HepG2 (cell line): ENCODE results near the gene HOXC11. TPM values are rescaled to one million over a fixed set of nuclear protein-coding genes. Genes with fewer than 3 reads are reported as not detected.

Experiments
- ATAC-seq: fragments of 200-7000 bp; cut with Tn5 transposase; 3 replicates; pipeline ENCODE4 v1.9.1; 2020; ENCODE audit warnings: mild to moderate bottlenecking, moderate library complexity
- BruUV-seq: library from RNA; stranded (reverse); fragments of 400-500 nt; replicated peaks from 2 replicates; lab custom pipeline; 2021; lab: Mats Ljungman, UMichigan
- CTCF ChIA-PET: fragments of 300-600 bp; formaldehyde crosslinking; extraction: SDS; loops from one replicate; lab custom pipeline; 2021; ENCODE audit warnings: low total read pairs, inconsistent platforms, low intra/inter-chr PET ratio; lab: Yijun Ruan, JAX
- POLR2A ChIA-PET: fragments of 350-600 bp; sonication (Branson Sonifier 250); formaldehyde crosslinking; loops from one replicate; lab custom pipeline; 2020; ENCODE audit warnings: antibody characterized with exemption, inconsistent platforms; lab: Yijun Ruan, JAX
- DNase-seq: peaks from one replicate; pipeline ENCODE4 v3.0.0-alpha.2; 2015; ENCODE audit warnings: low spot score
- FAIRE-seq: peaks from 3 replicates; lab custom pipeline; 2011; peaks lifted over from hg19 to GRCh38; lab: Jason Lieb, UNC
- H2AFZ ChIP-seq: one replicate; pipeline ENCODE4 v1.6.1; 2011; ENCODE audit warnings: low read length, inconsistent platforms
- H3K27ac ChIP-seq: fragments of 300-600 bp; 3 replicates; pipeline ENCODE4 v1.8.0; 2011; ENCODE audit warnings: mixed run types, mild to moderate bottlenecking, mixed read lengths, low read length, inconsistent platforms; ENCODE audit not compliant: insufficient read depth; ENCODE audit errors: extremely low read length
- H3K27me3 ChIP-seq, 2 experiments: fragments of 200-600 bp in 1 of 2; 2 replicates in 1 of 2; 3 replicates in 1 of 2; pipeline versions ENCODE4 v1.6.0 to v1.8.0; 2011; ENCODE audit warnings: low read length in 2 of 2, mild to moderate bottlenecking in 2 of 2, moderate library complexity in 2 of 2, inconsistent platforms in 1 of 2; ENCODE audit not compliant: insufficient read depth in 2 of 2, control insufficient read depth in 1 of 2
- H3K36me3 ChIP-seq, 2 experiments: fragments of 200-600 bp in 1 of 2; replicated peaks in 1 of 2; 2 replicates in 1 of 2; 3 replicates in 1 of 2; pipeline versions ENCODE4 v1.5.1 to v1.8.0; 2011; ENCODE audit warnings: low read length in 2 of 2, inconsistent platforms in 1 of 2; ENCODE audit not compliant: insufficient read depth in 2 of 2, control insufficient read depth in 1 of 2
- H3K4me1 ChIP-seq: 2 replicates; pipeline ENCODE4 v1.5.1; 2012; ENCODE audit warnings: low read length, inconsistent platforms; ENCODE audit not compliant: insufficient read depth
- H3K4me2 ChIP-seq: 2 replicates; pipeline ENCODE4 v1.6.0; 2011; ENCODE audit warnings: low read depth, low read length, inconsistent platforms
- H3K4me3 ChIP-seq, 3 experiments: fragments of 200-600 bp in 1 of 3; sonication (generic), shearing (Covaris generic) in 1 of 3; replicated peaks in 1 of 3; 2 replicates each; pipeline ENCODE4 v1.5.1; 2011 to 2016; ENCODE audit warnings: low read length in 3 of 3, inconsistent platforms in 2 of 3, low read depth in 2 of 3, mild to moderate bottlenecking in 2 of 3, control low read depth in 1 of 3, mixed read lengths in 1 of 3; ENCODE audit not compliant: insufficient read depth in 1 of 3
- H3K79me2 ChIP-seq: one replicate; pipeline ENCODE4 v1.6.1; 2011; ENCODE audit warnings: low read length, inconsistent platforms; ENCODE audit not compliant: insufficient read depth
- H3K9ac ChIP-seq: 2 replicates; pipeline ENCODE4 v1.6.0; 2011; ENCODE audit warnings: mild to moderate bottlenecking, low read depth, low read length, inconsistent platforms; ENCODE audit not compliant: insufficient read depth
- H3K9me3 ChIP-seq: 2 replicates; pipeline ENCODE4 v1.5.1; 2012; ENCODE audit warnings: mild to moderate bottlenecking, low read length
- H4K20me1 ChIP-seq: 2 replicates; pipeline ENCODE4 v1.6.0; 2011; ENCODE audit warnings: inconsistent platforms, mild to moderate bottlenecking, low read length, moderate library complexity; ENCODE audit not compliant: insufficient read depth
- ATF5 ChIP-seq: sonication (generic); formaldehyde crosslinking; IDR thresholded peaks from 2 replicates; pipeline ENCODE4 v1.4.0; 2020; ENCODE audit warnings: mild to moderate bottlenecking, low read depth, missing genetic modification reagents
- EZH2 ChIP-seq: conservative IDR thresholded peaks from 2 replicates; pipeline ENCODE4 v1.6.1; 2012; ENCODE audit warnings: mild to moderate bottlenecking, low read depth, low read length, moderate library complexity
- FOXK1 ChIP-seq: sonication (generic); formaldehyde crosslinking; IDR thresholded peaks from 2 replicates; pipeline ENCODE4 v1.4.0; 2020; ENCODE audit warnings: low read depth, missing genetic modification reagents, borderline replicate concordance
- STAT5B ChIP-seq: sonication (generic); formaldehyde crosslinking; IDR thresholded peaks from 2 replicates; pipeline ENCODE4 v1.4.0; 2020; ENCODE audit warnings: missing genetic modification reagents
- WGBS: methylation state at CpG from one replicate; pipeline ENCODE4 v1.1.6; 2017; ENCODE audit warnings: low lambda C conversion rate; 5-methylcytosine and 5-hydroxymethylcytosine counted together
- in situ Hi-C: cut with HindIII; loops from 2 replicates; pipeline ENCODE4 v1.10.0; 2017; ENCODE audit warnings: low pct_unique_long_range_greater_than_20kb; ENCODE audit not compliant: extremely low pct_ligation_motif_present
- intact Hi-C: fragments of 100-400 bp; cut with micrococcal nuclease; formaldehyde crosslinking; loops from one replicate; pipeline ENCODE4 v1.10.0; 2022; ENCODE audit not compliant: unreplicated experiment
- polyA plus RNA-seq, 8 experiments: library from polyadenylated mRNA; depleted of rRNA in 3 of 8; stranded (reverse) in 7 of 8; unstranded in 1 of 8; fragments of >200 nt; fragmentation: Illumina TruSeq in 4 of 8; extraction: Trizol in 4 of 8; gene quantifications; 2 replicates each; pipeline versions ENCODE4 v1.2.1 to v1.2.3, GENCODE V29; 2011 to 2016; ENCODE audit warnings: low read depth in 4 of 8, missing spikeins in 1 of 8, mixed read lengths in 1 of 8; ENCODE audit not compliant: insufficient read depth in 1 of 8
- total RNA-seq, 5 experiments: library from RNA; depleted of rRNA; stranded (reverse); fragments of >200 nt; fragmentation: Illumina TruSeq; extraction: Trizol; gene quantifications; 2 replicates each; pipeline ENCODE4 v1.2.3, GENCODE V29; 2016; ENCODE audit warnings: low read depth in 1 of 5
- TF ChIP-seq, protein P1 (sequence below): sonication (generic); formaldehyde crosslinking; IDR thresholded peaks from 2 replicates; pipeline ENCODE4 v1.4.0; 2020; ENCODE audit warnings: mild to moderate bottlenecking, low read depth, missing genetic modification reagents
- TF ChIP-seq, protein P2 (sequence below): sonication (generic); formaldehyde crosslinking; IDR thresholded peaks from 2 replicates; pipeline ENCODE4 v1.4.0; 2020; ENCODE audit warnings: missing genetic modification reagents, borderline replicate concordance

The HOXC11 gene
- total and polyA plus RNA-seq, 2 of the 13 experiments (the other 11 are each of a cell fraction or from before 2014, with no cell fraction given) = not detected

GRCh38 chr12:54008260-54008552 is 35.3 kb downstream of the HOXC11 start:
- H3K4me3 ChIP-seq = no peak overlapping the region
- no peak for ATAC-seq

DNA sequence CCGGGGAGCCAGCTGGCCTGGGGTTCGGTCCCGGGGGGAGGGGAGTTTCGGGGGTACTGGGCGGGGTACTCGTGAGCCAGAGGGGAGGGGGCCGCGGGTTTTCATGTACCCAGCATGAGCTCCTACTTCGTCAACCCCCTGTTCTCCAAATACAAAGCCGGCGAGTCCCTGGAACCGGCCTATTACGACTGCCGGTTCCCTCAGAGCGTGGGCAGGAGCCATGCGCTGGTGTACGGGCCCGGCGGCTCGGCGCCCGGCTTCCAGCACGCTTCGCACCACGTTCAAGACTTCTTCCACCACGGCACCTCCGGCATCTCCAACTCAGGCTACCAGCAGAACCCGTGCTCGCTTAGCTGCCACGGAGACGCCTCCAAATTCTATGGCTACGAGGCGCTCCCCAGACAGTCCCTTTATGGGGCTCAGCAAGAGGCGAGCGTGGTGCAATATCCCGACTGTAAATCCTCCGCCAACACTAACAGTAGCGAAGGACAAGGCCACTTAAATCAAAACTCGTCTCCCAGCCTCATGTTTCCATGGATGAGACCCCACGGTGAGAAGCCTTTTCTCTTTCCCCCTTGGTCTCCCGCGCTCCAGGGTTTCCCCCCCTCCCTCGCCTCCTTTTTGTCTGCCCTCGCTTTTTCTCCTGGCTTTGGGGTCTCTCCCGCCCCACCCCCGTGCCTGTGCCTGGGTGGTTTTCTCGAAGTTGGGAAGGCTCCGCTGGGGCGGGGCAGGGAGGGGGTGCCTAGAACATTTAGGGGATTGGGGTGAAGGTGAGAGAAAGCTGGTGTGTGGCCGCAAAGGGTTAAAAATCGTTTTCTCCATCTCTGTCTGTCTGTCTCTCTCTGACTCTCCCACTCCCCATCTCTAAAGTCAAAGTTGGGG is 36.5 kb downstream of the HOXC11 start:
- H3K4me1 ChIP-seq = peaks cover 30% of the 10 kb centered on the region
- H3K9me3 ChIP-seq = no peaks in the 10 kb centered on the region
- H3K9ac ChIP-seq = no peak overlapping the region
- no peak for DNase-seq
- intact Hi-C loops = loop anchor here (10.0 kb wide), 1 partner anchor 355 kb away; the partner anchor contains the start of gene GPR84
- ATAC-seq = no peak
- no peaks in the 10 kb centered on the region for H3K79me2 ChIP-seq
- in situ Hi-C loops = loop anchor here (10.0 kb wide), 1 partner anchor 355 kb away; the partner anchor contains the start of gene GPR84
- H4K20me1 ChIP-seq = no peaks in the 10 kb centered on the region
- peak overlapping the region in 1 of 3 experiments; percentile 43; a peak in 2 of 6 replicates for H3K4me3 ChIP-seq
- H2AFZ ChIP-seq = no peak overlapping the region
- no TSS peak for BruUV-seq
- H3K36me3 ChIP-seq = no peaks in the 10 kb centered on the region
- H3K27me3 ChIP-seq = peaks cover 24 to 89% of the 10 kb centered on the region in 2 experiments
- ChIA-PET CTCF (interaction anchor here (1.3 kb wide), 1 partner anchor 192 kb away, joined by 4 read pairs; no protein-coding TSS in a partner anchor), POLR2A (interaction anchor here (0.6 to 1.0 kb wide), 2 partner anchors 8 to 271 kb away, joined by 3 read pairs; partner anchors contain the start of genes CBX5 and HNRNPA1)
- no peak overlapping the region for H3K27ac ChIP-seq
- WGBS = 21% methylated on average over 29 of the region's 51 CpGs
- FAIRE-seq = no peak
- H3K4me2 ChIP-seq = peak overlapping the region; percentile 23
- TF ChIP-seq EZH2 (peak; percentile 95; the same call in 1 of the 2 replicates), FOXK1 (CRISPR knock-in tag) (no peak), STAT5B (CRISPR knock-in tag) (no peak)
- TF ChIP-seq, protein P1, sequence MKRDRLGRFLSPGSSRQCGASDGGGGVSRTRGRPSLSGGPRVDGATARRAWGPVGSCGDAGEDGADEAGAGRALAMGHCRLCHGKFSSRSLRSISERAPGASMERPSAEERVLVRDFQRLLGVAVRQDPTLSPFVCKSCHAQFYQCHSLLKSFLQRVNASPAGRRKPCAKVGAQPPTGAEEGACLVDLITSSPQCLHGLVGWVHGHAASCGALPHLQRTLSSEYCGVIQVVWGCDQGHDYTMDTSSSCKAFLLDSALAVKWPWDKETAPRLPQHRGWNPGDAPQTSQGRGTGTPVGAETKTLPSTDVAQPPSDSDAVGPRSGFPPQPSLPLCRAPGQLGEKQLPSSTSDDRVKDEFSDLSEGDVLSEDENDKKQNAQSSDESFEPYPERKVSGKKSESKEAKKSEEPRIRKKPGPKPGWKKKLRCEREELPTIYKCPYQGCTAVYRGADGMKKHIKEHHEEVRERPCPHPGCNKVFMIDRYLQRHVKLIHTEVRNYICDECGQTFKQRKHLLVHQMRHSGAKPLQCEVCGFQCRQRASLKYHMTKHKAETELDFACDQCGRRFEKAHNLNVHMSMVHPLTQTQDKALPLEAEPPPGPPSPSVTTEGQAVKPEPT (CRISPR knock-in tag) = no peak
- TF ChIP-seq, protein P2, sequence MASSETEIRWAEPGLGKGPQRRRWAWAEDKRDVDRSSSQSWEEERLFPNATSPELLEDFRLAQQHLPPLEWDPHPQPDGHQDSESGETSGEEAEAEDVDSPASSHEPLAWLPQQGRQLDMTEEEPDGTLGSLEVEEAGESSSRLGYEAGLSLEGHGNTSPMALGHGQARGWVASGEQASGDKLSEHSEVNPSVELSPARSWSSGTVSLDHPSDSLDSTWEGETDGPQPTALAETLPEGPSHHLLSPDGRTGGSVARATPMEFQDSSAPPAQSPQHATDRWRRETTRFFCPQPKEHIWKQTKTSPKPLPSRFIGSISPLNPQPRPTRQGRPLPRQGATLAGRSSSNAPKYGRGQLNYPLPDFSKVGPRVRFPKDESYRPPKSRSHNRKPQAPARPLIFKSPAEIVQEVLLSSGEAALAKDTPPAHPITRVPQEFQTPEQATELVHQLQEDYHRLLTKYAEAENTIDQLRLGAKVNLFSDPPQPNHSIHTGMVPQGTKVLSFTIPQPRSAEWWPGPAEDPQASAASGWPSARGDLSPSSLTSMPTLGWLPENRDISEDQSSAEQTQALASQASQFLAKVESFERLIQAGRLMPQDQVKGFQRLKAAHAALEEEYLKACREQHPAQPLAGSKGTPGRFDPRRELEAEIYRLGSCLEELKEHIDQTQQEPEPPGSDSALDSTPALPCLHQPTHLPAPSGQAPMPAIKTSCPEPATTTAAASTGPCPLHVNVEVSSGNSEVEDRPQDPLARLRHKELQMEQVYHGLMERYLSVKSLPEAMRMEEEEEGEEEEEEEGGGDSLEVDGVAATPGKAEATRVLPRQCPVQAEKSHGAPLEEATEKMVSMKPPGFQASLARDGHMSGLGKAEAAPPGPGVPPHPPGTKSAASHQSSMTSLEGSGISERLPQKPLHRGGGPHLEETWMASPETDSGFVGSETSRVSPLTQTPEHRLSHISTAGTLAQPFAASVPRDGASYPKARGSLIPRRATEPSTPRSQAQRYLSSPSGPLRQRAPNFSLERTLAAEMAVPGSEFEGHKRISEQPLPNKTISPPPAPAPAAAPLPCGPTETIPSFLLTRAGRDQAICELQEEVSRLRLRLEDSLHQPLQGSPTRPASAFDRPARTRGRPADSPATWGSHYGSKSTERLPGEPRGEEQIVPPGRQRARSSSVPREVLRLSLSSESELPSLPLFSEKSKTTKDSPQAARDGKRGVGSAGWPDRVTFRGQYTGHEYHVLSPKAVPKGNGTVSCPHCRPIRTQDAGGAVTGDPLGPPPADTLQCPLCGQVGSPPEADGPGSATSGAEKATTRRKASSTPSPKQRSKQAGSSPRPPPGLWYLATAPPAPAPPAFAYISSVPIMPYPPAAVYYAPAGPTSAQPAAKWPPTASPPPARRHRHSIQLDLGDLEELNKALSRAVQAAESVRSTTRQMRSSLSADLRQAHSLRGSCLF (CRISPR knock-in tag) = no peak

More at GRCh38 chr12:54008260-54008552, 35.3 kb downstream of the HOXC11 start:
- in situ Hi-C loops (no loop called here), intact Hi-C loops (loop anchor here (10.0 kb wide), 1 partner anchor 357 kb away; the partner anchor contains the start of gene GPR84)
- WGBS = 0% methylated on average over 2 of the region's 2 CpGs
- Histone ChIP-seq H3K9ac (no peak overlapping the region), H4K20me1 (no peaks in the 10 kb centered on the region), H2AFZ (no peak overlapping the region), H3K79me2 (no peaks in the 10 kb centered on the region), H3K4me1 (peaks cover 30% of the 10 kb centered on the region), H3K27me3 (peaks cover 28 to 87% of the 10 kb centered on the region in 2 experiments), H3K36me3 (no peaks in the 10 kb centered on the region), H3K4me2 (no peak overlapping the region), H3K27ac (no peak overlapping the region), H3K9me3 (no peaks in the 10 kb centered on the region)
- BruUV-seq = no TSS peak
- DNase-seq = no peak
- FAIRE-seq = no peak
- TF ChIP-seq ATF5 = no peak
- CTCF ChIA-PET = interaction anchor here (0.8 kb wide), 1 partner anchor 183 kb away, joined by 3 read pairs; no protein-coding TSS in a partner anchor
- POLR2A ChIA-PET = interaction anchor here (1.0 kb wide), 1 partner anchor 272 kb away, joined by 3 read pairs; the partner anchor contains the start of genes CBX5 and HNRNPA1
